Measurements from ENCODE around the gene DHCR7. TPM values are rescaled to one million over a fixed set of nuclear protein-coding genes. Genes with fewer than 3 reads are reported as not detected.

Gene DHCR7
- total and polyA plus RNA-seq, 2 donors (not counting 1 experiment from before 2014, with no cell fraction given): 90.8 to 148 TPM

- Histone ChIP-seq H3K27ac (ENCODE audit: insufficient read depth, low read length) (no peak overlapping the region), H3K4me3 (replicated peaks in 1 of 4; ENCODE audit: control extremely low read depth in 1 of 4, insufficient read depth in 1 of 4, low read depth in 3 of 4, low read length in 4 of 4) (peak overlapping the region; percentile 80 to 93 (median 90)), H3K4me2 (ENCODE audit: extremely low read depth, insufficient read depth, low read length) (peak overlapping the region; percentile 95), H3K79me2 (ENCODE audit: control insufficient read depth, insufficient read depth, low read length) (peaks cover 14% of the 10 kb centered on the region), H4K20me1 (ENCODE audit: control insufficient read depth, extremely low read depth, insufficient read depth, low read length) (no peaks in the 10 kb centered on the region), H3K9me3 (ENCODE audit: control insufficient read depth, insufficient read depth, low read depth, low read length) (no peaks in the 10 kb centered on the region), H2AFZ (ENCODE audit: low read length) (no peak overlapping the region), H3K9ac (ENCODE audit: insufficient read depth, low read length) (no peak overlapping the region), H3K36me3 (ENCODE audit: control insufficient read depth, insufficient read depth, low read length) (peaks cover 2% of the 10 kb centered on the region), H3K4me1 (ENCODE audit: control insufficient read depth, extremely low read depth, insufficient read depth, low read length) (peaks cover 6% of the 10 kb centered on the region), H3K27me3 (ENCODE audit: control insufficient read depth, insufficient read depth, low read length) (no peaks in the 10 kb centered on the region)
- no peak for DNase-seq (ENCODE audit: low read depth in 2 of 2)
- no peak for TF ChIP-seq EZH2 (IDR thresholded peaks at IDR 0.05; ENCODE audit: low read length, missing control alignments)
- TF ChIP-seq CTCF (conservative IDR thresholded peaks at IDR 0.05 in 1 of 2, IDR thresholded peaks at IDR 0.05 in 1 of 2; ENCODE audit: low read depth in 1 of 2, low read length in 2 of 2): no peak
Measured at GRCh38 chr11:71449596-71449995, 1.4 kb upstream of the DHCR7 start.

- Histone ChIP-seq H3K9me3 (ENCODE audit: control insufficient read depth, insufficient read depth, low read depth, low read length) (no peaks in the 10 kb centered on the region), H2AFZ (ENCODE audit: low read length) (peak overlapping the region; percentile 56), H3K4me3 (replicated peaks in 1 of 4; ENCODE audit: control extremely low read depth in 1 of 4, insufficient read depth in 1 of 4, low read depth in 3 of 4, low read length in 4 of 4) (peak overlapping the region; percentile 68 to 93 (median 86)), H3K9ac (ENCODE audit: insufficient read depth, low read length) (peak overlapping the region; percentile 56), H3K27me3 (ENCODE audit: control insufficient read depth, insufficient read depth, low read length) (no peaks in the 10 kb centered on the region), H3K4me2 (ENCODE audit: extremely low read depth, insufficient read depth, low read length) (peak overlapping the region; percentile 95), H3K79me2 (ENCODE audit: control insufficient read depth, insufficient read depth, low read length) (peaks cover 5% of the 10 kb centered on the region), H3K4me1 (ENCODE audit: control insufficient read depth, extremely low read depth, insufficient read depth, low read length) (peaks cover 6% of the 10 kb centered on the region), H4K20me1 (ENCODE audit: control insufficient read depth, extremely low read depth, insufficient read depth, low read length) (no peaks in the 10 kb centered on the region), H3K27ac (ENCODE audit: insufficient read depth, low read length) (peak overlapping the region; percentile 23), H3K36me3 (ENCODE audit: control insufficient read depth, insufficient read depth, low read length) (peaks cover 15% of the 10 kb centered on the region)
- peak in 1 of 2 donors; percentile 15 for DNase-seq (ENCODE audit: low read depth in 2 of 2)
- no peak for TF ChIP-seq CTCF (conservative IDR thresholded peaks at IDR 0.05 in 1 of 2, IDR thresholded peaks at IDR 0.05 in 1 of 2; ENCODE audit: low read depth in 1 of 2, low read length in 2 of 2)
- no peak for TF ChIP-seq EZH2 (IDR thresholded peaks at IDR 0.05; ENCODE audit: low read length, missing control alignments)
Measured at GRCh38 chr11:71447791-71448256, 369 bp downstream of the DHCR7 start.

GRCh38 chr11:71446942-71447688, 1.1 kb downstream of the DHCR7 start:
- H2AFZ ChIP-seq (ENCODE audit: low read length): no peak overlapping the region
- peaks cover 16% of the 10 kb centered on the region for H3K36me3 ChIP-seq (ENCODE audit: control insufficient read depth, insufficient read depth, low read length)
- H3K4me1 ChIP-seq (ENCODE audit: control insufficient read depth, extremely low read depth, insufficient read depth, low read length): peaks cover 6% of the 10 kb centered on the region
- no peaks in the 10 kb centered on the region for H4K20me1 ChIP-seq (ENCODE audit: control insufficient read depth, extremely low read depth, insufficient read depth, low read length)
- peaks cover 5% of the 10 kb centered on the region for H3K79me2 ChIP-seq (ENCODE audit: control insufficient read depth, insufficient read depth, low read length)
- H3K9me3 ChIP-seq (ENCODE audit: control insufficient read depth, insufficient read depth, low read depth, low read length): no peaks in the 10 kb centered on the region
- no peaks in the 10 kb centered on the region for H3K27me3 ChIP-seq (ENCODE audit: control insufficient read depth, insufficient read depth, low read length)
- no peak overlapping the region for H3K27ac ChIP-seq (ENCODE audit: insufficient read depth, low read length)
- peak overlapping the region; percentile 95 for H3K4me2 ChIP-seq (ENCODE audit: extremely low read depth, insufficient read depth, low read length)
- peak; percentile 69 to 82 for DNase-seq (ENCODE audit: low read depth in 2 of 2)
- TF ChIP-seq CTCF (conservative IDR thresholded peaks at IDR 0.05 in 1 of 2, IDR thresholded peaks at IDR 0.05 in 1 of 2; ENCODE audit: low read depth in 1 of 2, low read length in 2 of 2) (no peak), EZH2 (IDR thresholded peaks at IDR 0.05; ENCODE audit: low read length, missing control alignments) (no peak)
- peak overlapping the region; percentile 68 to 93 (median 86) for H3K4me3 ChIP-seq (replicated peaks in 1 of 4; ENCODE audit: control extremely low read depth in 1 of 4, insufficient read depth in 1 of 4, low read depth in 3 of 4, low read length in 4 of 4)
- H3K9ac ChIP-seq (ENCODE audit: insufficient read depth, low read length): no peak overlapping the region

Measured in fibroblast of lung (primary cell).